ENCODE results near the gene NBEA.

GRCh38 chr13:35349052-35349451, 407.0 kb downstream of the NBEA start:
- TF ChIP-seq CTCF (IDR thresholded peaks at IDR 0.05), result no peak
- no peak for TF ChIP-seq POLR2A (IDR thresholded peaks at IDR 0.05)
- no peak for TF ChIP-seq EP300 (IDR thresholded peaks at IDR 0.05)
- no peak for TF ChIP-seq POLR2AphosphoS5 (IDR thresholded peaks at IDR 0.05)

All from sigmoid colon (tissue), 4 donors.